ENCODE measurements around the gene CHGA.

GRCh38 chr14:92927349-92928257, 4.7 kb downstream of the CHGA start:
- TF ChIP-seq CTCF (conservative IDR thresholded peaks at IDR 0.05; ENCODE audit: low read length) (no peak), EZH2phosphoT487 (IDR thresholded peaks at IDR 0.05; ENCODE audit: borderline replicate concordance) (no peak)
